Measurements from ENCODE around the gene GABRB2.
"Not testable (repeated sequence)": the region's sequence is repeated elsewhere in the genome, so short reads cannot be mapped to it uniquely, and the experiment has no call there.

Gene GABRB2

DNA sequence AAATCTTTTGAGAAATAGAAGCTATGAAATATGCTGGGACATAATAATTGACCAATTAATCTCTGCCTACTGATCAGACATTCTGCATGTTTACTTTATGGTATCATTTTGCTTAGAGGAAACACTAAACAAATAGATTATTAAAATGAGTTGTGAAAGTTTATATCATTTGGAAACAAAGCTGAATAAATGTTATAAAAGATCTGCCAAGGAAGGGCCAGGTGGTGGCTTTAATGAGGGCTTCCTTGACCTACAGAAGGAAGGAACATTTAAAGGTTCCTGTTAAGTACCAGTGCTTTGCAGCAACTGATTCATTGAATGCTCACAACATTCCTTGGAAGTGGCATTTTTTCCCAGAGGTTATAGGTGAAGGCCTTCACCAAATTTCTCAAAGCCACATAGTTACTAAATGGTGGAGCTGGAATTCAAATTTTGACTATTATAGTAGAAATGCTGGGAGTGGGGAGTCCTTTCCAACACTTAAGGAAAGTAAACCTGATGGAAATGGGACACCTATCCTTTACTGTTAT lies 250.7 kb downstream of the GABRB2 start:
- no peak for DNase-seq

DNA sequence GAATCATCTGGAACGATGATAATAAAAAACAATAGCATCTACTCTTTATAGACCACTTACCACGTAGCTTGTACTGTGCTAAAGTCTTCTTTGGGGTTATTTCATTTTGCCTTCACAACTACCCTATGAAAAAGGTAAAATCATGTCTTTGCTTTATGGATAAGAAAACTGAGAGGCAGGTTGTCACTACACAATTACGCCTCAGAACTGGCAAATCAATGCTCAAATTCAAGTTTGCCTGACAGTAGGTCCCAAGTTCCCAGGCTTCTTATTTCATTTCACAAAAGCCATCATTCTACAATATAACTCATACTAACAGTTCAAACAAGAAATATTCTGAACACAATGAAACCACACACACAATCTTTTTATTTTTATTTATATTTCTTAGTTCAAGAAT lies 258.5 kb downstream of the GABRB2 start:
- DNase-seq: no peak

DNA sequence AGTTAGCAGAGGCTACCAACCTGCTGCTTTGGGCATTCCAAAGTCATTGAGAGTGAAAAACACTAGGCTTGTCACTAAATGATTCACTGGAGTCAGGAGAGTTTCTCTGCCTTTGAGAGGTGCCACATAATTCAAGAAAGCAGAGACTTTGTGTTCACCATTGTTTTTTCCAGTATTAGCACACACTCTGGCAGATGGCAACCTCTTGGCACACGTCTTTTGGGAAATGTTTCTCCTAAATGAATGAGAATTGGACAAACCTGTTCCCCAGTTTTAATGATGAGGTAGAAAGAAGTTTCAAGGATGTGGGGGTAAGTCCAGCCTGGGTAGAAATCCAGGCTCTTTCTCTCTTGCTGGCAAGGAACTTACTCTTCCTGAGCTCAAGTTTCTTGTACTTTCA lies 259.1 kb downstream of the GABRB2 start:
- no peak for DNase-seq

DNA sequence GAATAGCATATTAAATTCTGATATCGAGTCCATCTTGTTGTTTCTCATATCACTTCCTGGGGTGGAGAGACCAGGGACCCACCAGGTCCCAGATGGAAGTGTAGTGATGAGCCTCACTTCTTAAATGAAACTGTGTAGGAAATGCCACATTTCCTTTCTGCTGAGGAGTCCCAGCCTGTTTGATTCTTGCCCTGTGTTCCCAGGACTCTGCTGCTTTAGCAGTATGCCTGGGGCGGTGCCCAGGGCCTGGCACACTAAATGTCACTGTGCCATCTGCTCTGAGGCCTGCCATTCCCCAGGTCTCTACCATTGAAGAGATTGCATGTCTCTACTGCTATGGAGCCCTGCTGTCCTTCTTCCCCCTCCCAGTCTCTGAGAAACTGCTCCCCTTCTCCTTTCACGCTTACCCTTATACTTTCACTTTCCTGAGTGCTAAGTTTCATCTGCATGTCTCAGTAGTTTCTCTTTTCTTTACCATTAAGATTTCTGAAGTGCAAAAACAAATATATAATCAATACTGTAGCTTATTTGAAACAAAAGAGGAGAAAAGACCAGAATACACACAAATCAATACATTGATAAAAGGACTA lies 260.4 kb downstream of the GABRB2 start:
- DNase-seq: no peak

DNA sequence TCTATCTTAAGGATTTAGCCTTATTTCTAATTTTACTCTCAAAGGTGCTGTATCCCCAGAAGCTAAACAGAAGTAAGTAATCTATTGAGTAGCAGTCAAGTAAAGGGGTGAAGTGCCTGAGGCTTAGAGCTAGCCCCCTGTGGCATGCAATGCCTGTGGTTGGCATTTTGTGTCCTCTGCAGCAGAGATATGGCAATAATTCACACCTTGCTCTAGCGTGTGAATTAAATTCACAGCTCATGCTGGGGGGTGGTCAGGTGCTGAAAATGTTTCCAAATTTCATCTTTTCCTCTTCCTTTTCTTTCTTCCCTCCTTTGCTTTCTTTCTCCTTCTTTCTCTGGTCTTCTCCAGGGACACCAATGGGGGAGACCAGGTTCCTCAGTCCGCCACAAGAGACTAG lies 262.1 kb downstream of the GABRB2 start:
- DNase-seq: no peak

DNA sequence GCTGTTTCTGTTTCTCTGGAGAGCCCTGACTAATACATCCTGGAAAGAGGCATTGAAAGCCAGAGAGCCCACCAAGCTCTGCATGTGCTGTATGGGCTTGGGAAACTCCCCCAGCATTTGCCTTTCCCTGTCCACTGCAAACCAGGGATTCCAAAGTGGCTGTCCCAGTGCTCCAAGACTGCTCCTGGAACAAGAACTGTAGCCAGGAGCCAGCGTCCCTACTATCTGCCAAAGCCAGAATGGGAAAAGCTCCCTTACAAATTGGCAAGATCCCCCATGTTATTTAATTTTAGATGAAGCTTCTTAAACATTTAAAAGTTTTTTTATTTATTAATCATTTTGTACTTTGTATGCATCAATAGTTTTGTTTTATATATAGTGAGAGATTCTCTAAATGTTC lies 263.2 kb downstream of the GABRB2 start:
- no peak for DNase-seq

DNA sequence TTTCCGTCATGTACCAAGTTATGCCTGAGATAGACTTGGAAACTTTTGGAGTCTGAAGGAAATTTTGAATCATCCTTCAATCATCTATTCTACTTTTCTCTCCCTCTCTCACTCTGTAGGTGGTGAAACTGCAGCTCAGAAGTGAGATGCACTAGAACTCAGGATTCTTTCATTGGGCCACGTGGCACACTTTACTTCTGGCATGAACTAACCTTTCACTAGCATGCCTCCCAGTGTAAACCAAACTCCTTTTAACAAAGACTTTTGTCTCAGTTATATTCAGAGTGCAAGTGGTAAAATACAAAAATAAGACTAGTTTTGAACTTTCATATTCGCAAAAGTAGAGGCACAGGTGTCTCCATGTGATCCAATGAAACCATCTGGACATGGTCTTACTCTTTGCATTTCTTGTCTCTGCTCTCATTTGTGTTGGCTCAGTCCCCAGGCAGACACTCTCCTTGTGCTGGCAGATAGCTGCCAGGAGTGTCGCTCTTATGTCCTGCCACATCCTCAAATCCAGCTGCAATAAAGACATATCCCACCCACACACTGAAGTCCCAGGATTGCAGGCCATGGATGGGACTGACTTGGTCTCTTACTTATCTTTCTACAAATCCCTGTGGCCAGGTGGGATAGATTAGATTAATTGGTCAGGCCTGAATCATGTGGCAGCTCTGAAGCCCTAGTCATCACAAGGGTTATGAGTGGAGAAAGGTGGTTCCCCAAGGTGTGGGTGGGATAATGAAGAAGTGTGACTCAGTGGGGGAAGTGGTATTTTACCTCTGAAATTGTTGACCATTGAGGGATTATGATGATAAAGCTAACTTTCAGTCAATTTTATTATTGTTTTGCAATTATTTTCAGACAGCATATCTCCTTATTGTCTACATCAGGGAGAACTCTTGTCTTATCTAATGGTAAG lies 267.5 kb downstream of the GABRB2 start:
- DNase-seq: no peak

DNA sequence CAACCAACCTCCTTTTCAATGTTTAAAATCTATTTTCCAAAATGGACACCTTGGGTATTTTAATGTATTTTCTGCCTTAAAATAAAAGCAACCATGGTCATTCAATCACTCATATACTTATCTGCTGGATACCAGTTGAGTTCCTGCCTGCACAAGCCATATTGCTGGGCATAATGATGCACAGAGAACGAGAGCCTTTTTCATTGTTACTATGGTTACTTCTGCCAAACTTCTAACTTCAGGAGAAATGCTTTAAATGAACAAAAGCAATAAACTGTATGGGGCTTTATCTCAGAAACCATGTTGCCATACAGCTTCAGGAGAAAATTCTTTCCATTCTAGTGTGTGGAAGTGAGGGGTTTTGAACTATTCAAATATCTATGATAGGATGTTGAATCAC lies 269.5 kb downstream of the GABRB2 start:
- no peak for DNase-seq

DNA sequence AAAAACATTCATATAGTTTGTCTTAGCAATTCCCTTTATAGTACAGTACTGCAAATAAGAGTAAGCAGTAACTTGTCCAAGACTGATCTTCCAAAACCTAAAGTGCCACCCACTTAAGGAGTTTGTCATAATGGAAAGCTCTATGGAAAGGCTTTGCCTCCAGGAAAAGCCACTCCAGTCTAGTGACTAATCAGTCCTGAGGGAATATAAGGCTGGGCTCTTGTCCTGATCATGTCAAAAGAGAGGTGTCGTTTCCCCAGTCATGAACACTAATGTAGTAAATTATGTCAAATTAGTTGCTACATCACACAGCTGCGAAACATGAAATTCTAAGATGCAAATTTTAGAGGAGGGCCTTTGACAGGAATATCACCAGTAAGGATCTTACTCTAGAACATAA lies 271.6 kb downstream of the GABRB2 start:
- DNase-seq: no peak

DNA sequence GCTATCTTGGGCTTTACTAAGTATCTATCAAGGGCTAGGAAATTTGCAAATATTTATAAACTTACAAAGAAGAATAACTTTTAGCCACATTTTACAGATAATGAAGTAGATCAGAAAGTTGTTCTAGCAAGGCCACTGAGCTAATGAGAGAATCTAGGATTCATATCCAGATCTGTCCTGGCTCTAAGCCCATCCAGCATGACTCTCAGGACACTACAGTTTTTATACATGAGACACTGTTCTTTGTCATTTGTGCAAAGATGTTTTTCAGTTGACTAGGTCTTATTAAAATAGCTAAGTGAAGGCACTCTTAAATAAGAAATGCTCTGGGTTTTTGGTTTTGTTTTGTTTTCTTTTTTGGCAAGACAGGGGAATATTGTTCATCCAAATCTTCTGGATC lies 273.1 kb downstream of the GABRB2 start:
- DNase-seq: no peak

DNA sequence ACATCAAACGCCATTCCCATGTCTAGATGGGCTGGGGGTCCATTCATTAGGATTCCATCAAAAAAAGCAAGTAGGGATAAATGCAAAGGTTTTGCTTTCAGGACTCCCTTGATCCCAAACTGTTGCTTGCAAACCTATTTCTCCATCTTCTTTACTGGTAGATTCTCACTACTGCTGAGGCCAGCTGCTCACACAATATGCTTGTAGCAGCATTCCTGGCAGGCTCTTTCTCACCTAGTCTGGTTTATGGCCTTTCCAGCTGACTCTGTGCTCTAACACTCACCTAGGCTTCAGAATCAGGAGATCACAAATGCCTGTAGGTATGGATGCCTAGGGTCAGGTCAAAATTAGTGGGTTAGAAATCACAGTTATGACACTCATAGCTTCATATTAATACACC lies 274.7 kb downstream of the GABRB2 start:
- no peak for DNase-seq

DNA sequence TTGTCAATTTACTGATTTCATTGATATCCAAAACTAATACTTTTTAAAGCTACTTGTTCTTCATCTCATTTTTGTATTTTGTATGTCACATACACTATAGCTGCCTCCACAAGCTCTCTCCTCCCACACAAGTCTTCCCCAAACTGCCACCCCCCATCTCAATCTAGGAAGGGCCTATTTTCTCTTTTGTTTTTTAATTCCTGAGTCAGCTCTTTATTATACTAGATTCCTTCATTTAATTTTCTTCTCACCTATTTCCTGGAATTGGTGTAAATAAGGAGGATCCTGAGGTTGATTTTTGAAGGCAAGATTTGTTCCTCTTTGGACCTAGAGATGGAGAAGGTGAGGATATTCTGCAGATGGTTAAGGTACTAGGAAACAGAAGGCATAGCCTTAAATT lies 277.4 kb downstream of the GABRB2 start:
- DNase-seq: no peak

DNA sequence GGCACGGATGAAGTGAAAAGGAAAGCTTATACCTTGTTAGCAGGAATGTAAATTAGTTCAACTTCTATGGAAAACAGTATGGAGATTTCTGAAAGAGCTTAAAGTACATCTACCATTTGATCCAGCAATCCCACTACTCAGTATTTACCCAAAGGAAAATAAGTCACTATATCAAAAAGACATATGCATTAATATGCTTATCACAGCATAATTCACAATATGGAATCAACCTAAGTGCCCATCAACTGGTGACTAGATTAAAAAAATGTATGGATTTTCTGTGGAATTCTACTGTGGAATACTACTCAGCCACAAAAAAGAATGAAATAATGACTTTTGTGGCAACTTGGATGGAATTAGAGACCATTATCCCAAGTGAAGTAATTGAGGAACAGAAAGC lies 279.6 kb downstream of the GABRB2 start:
- DNase-seq: no peak

DNA sequence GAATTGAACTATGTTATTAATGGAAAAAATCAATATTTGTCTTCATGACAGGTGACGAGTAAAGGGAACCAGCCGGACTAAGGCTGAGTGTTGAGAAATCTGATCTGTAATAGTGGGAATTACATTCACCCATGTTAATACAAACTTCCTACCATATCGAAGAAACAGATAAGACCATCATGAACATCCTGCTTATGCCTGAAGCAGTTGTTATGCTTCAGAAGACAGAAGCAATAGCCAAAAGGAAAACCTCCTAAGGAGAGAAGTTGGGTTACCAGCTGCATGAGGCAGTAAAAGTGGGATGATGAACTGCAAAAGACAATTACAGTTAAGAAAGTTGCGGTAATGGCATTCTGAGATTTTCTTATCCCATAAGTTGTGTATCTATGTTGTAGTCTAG lies 281.5 kb downstream of the GABRB2 start:
- no peak for DNase-seq

DNA sequence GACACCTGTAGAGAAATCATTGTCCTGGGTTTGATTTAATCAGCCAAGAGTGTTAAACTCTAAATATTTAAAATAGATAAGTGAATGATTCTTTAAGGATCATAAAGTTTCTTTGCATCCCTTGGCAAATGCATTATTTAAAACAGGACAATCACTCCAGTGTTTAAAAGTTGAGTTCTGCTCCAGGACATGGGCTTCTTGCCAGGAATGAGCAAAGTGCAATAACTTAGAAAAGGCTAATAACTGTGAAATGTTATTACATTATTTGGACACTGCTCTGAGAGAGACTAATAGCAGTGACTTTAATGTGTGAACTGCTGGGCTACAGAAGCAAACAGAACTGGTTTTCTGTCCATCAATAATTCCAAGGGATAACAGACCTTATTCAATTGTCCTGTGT lies 283.3 kb downstream of the GABRB2 start:
- no peak for DNase-seq

DNA sequence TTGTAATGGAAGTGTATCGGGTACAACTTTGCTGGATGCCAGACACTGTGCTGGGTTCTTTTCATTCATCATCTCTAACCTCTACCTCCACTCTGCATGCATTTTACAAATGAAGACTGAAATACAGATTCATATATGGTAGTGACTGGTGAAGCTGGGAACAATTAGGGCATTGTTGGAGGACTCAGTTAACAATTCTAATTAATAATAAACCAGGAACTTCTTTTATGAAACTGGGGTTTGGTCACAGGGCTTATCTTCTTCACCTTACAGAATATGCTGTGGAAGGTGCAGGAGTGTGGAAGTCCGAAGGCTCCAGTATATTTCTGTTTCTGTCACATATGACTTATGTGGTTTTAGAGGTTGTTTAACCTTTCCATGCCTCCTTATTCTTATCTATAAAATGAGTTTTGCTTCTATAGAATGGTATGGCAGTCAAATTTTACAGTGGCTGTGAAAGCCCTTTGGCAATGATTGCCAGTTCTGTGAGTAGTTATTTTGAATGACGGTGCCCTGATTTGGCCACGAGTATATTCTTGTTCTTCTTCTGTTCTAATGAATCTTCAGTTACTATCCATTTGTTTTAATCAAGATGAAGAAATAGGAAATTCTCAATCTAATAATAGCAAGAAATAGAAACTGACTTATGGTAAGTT lies 284.7 kb downstream of the GABRB2 start:
- no peak for DNase-seq

DNA sequence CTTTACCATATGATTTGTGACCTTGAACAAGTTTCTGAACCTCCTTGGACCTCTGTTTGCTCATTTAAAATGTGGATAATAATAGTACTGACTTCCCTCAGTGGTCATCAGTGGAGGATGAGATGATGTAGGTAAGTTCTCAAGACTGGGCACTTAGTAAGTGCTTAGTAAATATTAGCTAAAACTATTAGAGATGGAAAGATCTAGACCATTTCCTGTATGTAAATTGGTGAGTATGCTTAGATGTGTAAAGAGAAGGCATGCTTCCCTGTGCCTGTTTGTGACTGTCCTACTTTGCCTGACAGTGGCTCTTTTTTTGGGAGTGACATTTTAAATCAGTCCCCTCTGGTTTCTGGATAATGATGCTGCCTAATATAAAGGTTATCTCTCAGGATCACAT lies 288.1 kb downstream of the GABRB2 start:
- DNase-seq: no peak

DNA sequence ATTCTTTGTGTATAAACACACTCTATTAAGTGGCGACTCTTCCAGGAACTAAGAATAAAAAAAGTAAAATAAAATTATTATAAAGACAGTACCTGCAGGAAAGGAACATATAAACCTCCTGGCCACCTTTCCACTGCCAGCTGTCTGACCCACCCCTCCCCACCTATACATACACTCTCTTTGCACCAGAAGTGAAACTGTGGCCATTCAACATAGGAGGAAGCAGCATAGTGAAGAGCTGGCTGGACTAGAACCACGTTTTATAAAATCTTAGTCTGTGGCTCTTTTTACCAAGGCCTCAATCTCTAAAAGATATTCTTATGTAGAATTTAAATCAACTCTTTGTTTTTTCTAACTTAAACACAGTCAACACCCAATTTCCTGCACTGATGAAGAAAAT lies 289.6 kb downstream of the GABRB2 start:
- DNase-seq: no peak

DNA sequence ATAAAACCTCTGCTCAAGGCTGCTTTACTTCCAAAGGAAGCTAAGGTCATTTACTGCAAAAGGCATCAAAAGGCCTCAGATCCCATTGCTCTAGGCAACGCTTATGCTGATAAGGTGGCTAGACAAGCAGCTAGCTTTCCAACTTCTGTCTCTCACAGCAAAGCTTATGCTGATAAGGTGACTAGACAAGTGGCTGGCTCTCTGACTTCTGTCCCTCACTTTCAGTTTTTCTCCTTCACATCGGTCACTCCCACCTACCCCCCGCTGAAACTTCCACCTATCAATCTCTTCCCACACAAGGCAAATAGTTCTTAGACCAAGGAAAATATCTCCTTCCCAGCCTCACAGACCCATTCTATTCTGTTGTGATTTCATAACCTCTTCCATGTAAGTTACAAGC lies 293.6 kb downstream of the GABRB2 start:
- not testable (repeated sequence) for DNase-seq

DNA sequence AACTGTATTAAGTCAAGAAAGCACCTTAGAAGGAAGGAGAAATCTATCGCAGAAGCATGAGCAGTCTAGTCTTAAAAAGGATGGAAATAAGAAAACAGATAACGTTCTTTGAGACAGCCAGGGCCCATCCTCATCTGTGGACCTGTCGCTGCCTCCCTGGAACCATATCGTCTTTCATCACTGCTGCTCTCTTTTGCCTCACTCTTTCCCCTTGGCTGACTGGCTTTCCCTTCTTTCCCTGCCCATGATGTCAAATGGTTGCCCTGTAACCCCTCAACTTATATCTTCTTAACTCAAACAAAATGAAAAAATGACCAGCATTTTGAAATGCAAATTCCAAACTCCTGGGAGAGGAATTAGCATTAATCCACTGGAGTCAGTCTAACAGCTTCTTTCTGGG lies 299.8 kb downstream of the GABRB2 start:
- DNase-seq: no peak

DNA sequence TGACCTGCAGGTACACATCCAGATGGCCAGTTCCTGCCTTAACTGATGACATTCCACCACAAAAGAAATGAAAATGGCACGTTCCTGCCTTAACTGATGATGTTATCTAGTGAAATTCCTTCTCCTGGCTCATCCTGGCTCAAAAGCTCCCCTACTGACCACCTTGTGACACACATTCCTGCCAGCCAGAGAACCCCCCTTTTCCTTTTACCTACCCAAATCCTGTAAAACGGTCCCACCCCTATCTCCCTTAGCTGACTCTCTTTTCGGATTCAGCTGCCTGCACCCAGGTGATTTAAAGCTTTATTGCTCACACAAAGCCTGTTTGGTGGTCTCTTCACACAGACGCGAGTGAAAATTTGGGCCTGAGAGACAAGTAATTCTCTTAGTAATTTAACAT lies 300.7 kb downstream of the GABRB2 start:
- not testable (repeated sequence) for DNase-seq

Data from inflammatory macrophage treated with lipopolysaccharide for 1 hour (primary cell).